GM13976 (cell line): Measurements from ENCODE around the gene MSMB.
"Not testable (repeated sequence)": the region's sequence is repeated elsewhere in the genome, so short reads cannot be mapped to it uniquely, and the experiment has no call there.

Experiments
- DNase-seq: peaks from one replicate; pipeline ENCODE4 v3.0.0; 2012; ENCODE audit warnings: low spot score
- in situ Hi-C: fragments of 300-500 bp; cut with MboI; formaldehyde crosslinking; loops from one replicate; pipeline ENCODE4 v1.12.0; 2022; ENCODE audit warnings: low sequenced_read_pairs, mixed read lengths, inconsistent platforms; ENCODE audit not compliant: unreplicated experiment
- TF ChIP-seq, protein P1 (sequence below): IDR thresholded peaks from 2 replicates; pipeline ENCODE4 v1.5.1; 2012; ENCODE audit warnings: borderline replicate concordance, mild to moderate bottlenecking; ENCODE audit not compliant: insufficient read depth; ENCODE audit errors: extremely low read depth, missing control alignments, control extremely low read depth

MSMB gene, protein sequence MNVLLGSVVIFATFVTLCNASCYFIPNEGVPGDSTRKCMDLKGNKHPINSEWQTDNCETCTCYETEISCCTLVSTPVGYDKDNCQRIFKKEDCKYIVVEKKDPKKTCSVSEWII

DNA sequence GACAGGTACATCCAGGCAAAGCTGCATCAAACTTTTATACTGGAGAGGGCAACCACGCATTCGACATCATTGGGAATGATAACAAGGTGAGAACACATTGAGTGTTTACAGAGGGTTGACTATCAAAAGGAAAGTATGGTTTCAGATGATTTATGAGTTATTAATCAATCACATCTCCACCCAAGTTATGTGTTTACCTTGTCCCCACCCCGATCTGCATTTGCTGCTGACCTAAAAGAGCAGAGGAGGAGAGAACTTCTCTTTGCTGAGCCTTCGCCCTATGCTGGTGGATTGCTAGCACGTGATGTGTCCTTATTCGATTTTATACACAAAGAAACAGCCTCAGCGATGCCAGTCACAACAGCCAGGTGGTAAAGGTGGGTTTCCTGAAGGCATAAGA is at the start of gene MSMB:
TSS of gene MSMB (minus strand) at position 9 of the 400 bp plus-strand sequence. CDS start 32 bp downstream, outside the sequence.
- DNase-seq, result no peak
- in situ Hi-C loops, result no loop called here
- TF ChIP-seq, protein P1, sequence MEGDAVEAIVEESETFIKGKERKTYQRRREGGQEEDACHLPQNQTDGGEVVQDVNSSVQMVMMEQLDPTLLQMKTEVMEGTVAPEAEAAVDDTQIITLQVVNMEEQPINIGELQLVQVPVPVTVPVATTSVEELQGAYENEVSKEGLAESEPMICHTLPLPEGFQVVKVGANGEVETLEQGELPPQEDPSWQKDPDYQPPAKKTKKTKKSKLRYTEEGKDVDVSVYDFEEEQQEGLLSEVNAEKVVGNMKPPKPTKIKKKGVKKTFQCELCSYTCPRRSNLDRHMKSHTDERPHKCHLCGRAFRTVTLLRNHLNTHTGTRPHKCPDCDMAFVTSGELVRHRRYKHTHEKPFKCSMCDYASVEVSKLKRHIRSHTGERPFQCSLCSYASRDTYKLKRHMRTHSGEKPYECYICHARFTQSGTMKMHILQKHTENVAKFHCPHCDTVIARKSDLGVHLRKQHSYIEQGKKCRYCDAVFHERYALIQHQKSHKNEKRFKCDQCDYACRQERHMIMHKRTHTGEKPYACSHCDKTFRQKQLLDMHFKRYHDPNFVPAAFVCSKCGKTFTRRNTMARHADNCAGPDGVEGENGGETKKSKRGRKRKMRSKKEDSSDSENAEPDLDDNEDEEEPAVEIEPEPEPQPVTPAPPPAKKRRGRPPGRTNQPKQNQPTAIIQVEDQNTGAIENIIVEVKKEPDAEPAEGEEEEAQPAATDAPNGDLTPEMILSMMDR, result no peak

DNA sequence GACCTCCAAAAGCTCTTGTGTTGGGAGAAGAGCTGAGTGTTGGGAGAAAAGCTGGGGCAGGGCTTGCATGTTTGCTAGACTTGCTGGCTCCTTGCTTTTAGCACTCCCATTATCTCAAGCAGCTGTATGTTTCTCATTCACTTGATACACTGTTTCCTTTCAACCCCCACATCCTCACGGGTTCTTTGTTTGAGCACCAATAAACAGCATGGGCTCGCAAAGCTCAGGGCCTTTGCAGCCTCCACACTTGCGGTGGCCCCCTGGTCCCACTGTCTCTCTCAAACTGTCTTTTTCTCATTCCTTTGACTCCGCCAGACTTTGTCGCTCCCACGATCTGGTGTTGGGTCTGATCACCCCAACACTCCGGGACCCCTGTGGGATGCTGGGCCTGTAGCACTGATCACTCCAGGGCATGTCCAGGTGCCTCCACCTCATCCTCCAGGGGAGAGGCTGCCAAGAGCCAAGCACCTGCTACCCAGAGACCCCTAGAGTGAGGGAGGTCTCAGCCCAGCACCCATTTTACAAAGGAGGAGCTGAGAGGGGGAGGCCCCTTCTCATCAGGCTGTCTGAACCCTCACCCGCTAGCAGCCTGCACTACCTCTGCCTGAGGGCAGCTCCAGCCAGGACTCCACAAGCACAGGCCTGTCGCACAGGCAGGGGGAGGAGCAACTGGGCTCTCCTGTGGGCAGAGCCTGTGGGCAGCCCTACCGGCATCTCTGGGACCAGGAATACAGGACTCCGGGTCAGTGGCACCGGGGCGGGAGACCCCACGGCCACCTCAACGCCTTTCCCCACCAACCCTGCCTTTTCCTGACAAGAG is 49.1 kb upstream of the MSMB start:
- TF ChIP-seq, protein P1, result no peak
- DNase-seq, result no peak
- in situ Hi-C loops, result no loop called here

DNA sequence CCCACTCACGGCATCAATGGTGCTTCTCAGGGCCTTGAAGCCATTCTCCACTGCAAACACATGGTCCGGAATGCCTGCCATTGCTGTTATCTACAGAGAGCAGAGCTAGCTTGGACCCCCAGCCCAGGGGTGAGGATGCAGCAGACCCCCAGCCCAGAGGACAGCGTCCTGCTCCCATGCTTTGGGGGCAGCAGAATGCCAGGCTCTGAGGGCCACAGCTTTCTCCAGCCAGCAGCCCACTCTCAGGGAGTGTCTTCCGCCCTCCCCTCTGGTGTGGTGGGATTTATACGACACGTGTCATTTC is 48.1 kb upstream of the MSMB start:
- in situ Hi-C loops, result no loop called here
- DNase-seq, result no peak
- TF ChIP-seq, protein P1, result no peak

DNA sequence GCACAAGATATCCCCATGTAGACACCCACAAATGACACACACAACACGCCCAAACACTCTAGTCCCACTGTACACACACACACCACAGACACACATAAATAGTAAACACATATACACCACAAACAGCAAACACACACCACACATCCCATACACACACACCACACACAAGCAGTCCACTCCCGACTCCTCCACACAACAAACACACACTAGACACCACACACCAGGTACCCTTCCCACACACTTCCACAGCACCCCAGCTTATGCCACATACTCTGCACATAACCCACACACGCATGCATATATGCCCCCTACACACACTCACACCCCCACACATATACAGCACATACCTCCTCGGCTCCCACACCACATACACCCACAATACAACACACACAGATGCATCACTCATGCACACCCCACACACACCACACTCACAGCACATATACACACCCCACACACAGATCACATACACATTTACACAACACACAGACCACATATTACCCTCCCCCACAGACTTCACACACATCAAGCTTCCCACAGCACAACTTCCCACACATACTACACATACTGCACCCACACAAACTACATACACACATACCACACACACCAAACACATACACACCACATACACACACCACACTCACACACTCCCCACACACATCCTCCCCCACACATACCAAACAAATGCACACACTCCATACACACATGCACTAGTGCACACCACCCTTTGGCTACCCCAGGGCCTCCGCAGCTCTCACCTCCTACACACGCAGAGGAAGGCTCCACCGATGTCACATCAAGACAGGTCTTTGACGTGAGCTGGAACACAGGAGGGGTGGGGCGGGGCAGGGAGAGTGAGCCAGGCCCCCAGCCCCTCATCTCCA is 47.5 kb upstream of the MSMB start:
- DNase-seq, in situ Hi-C loops: not testable (repeated sequence)

DNA sequence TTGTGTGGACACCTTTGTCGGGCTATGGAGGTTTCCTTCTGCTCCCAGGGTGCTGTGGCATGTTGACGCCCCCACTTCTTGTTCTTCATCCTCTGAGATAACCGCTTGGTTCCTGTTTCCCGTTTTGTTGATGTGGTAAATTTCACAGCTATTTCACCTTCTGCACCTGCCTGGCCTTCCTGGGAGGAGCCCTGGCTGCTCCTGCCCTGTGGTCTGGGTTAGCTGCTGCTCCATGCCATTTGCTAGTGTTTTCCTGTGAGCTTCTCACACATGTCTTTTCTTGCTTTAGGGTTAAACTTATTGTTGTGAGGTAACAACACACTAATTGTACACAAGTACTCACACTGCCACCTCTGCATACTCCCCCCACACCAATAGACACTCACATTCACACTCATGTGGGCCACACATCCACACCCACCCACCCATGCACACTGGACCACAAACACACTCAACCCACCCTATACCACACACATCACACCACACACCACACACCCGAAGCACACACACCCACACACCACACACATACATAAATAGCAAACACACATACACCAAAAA is 46.5 kb upstream of the MSMB start:
- in situ Hi-C loops, result no loop called here
- TF ChIP-seq, protein P1, result no peak

DNA sequence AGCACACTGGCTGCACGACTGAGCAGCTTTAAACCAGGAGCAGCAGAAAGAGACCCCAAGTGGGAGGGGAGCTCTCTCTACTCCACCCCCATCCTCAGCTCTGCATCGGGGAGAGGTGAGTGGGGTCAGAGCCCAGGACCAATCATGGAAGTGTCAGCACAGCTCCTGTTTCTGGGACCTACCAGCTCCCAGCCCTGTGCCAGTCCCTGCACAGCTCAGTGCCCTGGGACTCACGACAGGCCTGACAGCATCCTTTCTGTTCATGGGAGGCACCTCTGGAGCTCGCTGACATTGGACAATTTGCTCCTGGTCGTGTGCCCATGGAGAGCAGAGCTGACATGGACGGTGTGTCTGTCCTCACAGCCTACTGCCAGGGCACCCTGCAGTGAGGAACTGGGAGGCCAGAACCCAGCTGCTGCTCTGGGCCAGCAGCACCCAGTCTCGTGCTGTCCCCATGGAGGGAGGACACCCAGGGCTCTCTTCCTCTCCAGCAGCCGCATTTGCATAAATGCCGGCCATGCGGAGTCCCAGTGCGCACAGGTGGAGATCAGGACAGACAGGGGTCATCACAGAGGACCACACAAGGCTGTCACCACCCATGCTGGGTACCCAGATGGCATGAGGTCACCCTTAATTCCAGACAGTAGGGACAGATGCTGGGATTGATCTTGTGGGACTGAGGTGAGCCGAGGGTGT is 45.9 kb upstream of the MSMB start:
- no peak for DNase-seq
- TF ChIP-seq, protein P1, result no peak
- in situ Hi-C loops, result no loop called here

More for the DNA sequence above, 46.5 kb upstream of the MSMB start:
- no peak for DNase-seq
